Measurements from ENCODE around the gene SSC4D.
A peak's percentile ranks its signal among the peaks of the same experiment; 100 is the strongest.

Gene SSC4D

GRCh38 chr7:76352193-76352592 is 57.3 kb downstream of the SSC4D start:
- Histone ChIP-seq H3K27ac (no peak overlapping the region), H3K9me3 (replicated peaks in 1 of 11) (peaks cover 0 to 12% (median 4%) of the 10 kb centered on the region in 11 experiments; a peak in 5 of 22 replicates), H3K9ac (peak overlapping the region in 1 of 11 experiments; percentile 44; a peak in 1 of 22 replicates), H3K4me1 (peaks cover 25 to 95% (median 51%) of the 10 kb centered on the region in 10 experiments), H3K4me2 (peak overlapping the region in 4 of 11 experiments; percentile 23 to 96 (median 72); a peak in 6 of 22 replicates), H3K4me3 (no peak overlapping the region), H4K20me1 (peaks cover 100% of the 10 kb centered on the region in 11 experiments), H3K27me3 (no peaks in the 10 kb centered on the region), H3K36me3 (peaks cover 85 to 100% (median 100%) of the 10 kb centered on the region in 11 experiments)
- no peak for TF ChIP-seq Cebpa-rat (IDR thresholded peaks at IDR 0.05)

- H3K9me3 ChIP-seq (replicated peaks in 1 of 11) = peaks cover 0 to 12% (median 4%) of the 10 kb centered on the region in 11 experiments; a peak in 5 of 22 replicates
- no peak overlapping the region for H3K9ac ChIP-seq
- peaks cover 100% of the 10 kb centered on the region in 11 experiments for H4K20me1 ChIP-seq
- no peak for TF ChIP-seq Cebpa-rat (IDR thresholded peaks at IDR 0.05)
- H3K4me1 ChIP-seq = peaks cover 18 to 97% (median 49%) of the 10 kb centered on the region in 10 experiments; a peak in 19 of 20 replicates
- peaks cover 87 to 100% (median 100%) of the 10 kb centered on the region in 11 experiments for H3K36me3 ChIP-seq
- no peaks in the 10 kb centered on the region for H3K27me3 ChIP-seq
- no peak overlapping the region for H3K27ac ChIP-seq
- no peak overlapping the region for H3K4me3 ChIP-seq
- H3K4me2 ChIP-seq = 0 out of 22 replicates have a peak overlapping the region, but pooled peaks of 1 of the 11 experiments have one; percentile 96
Observed at GRCh38 chr7:76351372-76351771, 58.1 kb downstream of the SSC4D start.

- Histone ChIP-seq H4K20me1 (peaks cover 100% of the 10 kb centered on the region in 11 experiments), H3K27me3 (no peaks in the 10 kb centered on the region), H3K9ac (0 out of 22 replicates have a peak overlapping the region, but pooled peaks of 1 of the 11 experiments have one; percentile 3), H3K4me3 (no peak overlapping the region), H3K4me1 (peaks cover 0 to 82% (median 29%) of the 10 kb centered on the region in 10 experiments; a peak in 14 of 20 replicates), H3K36me3 (peaks cover 87 to 100% (median 100%) of the 10 kb centered on the region in 11 experiments), H3K27ac (no peak overlapping the region), H3K9me3 (replicated peaks in 1 of 11) (peaks cover 0 to 4% (median 0%) of the 10 kb centered on the region in 11 experiments; a peak in 2 of 22 replicates), H3K4me2 (no peak overlapping the region)
- TF ChIP-seq Cebpa-rat (IDR thresholded peaks at IDR 0.05) = no peak
Observed at GRCh38 chr7:76349313-76349885, 60.1 kb downstream of the SSC4D start.

- Histone ChIP-seq H3K27ac (no peak overlapping the region), H3K4me3 (no peak overlapping the region), H4K20me1 (peaks cover 100% of the 10 kb centered on the region in 11 experiments), H3K9me3 (replicated peaks in 1 of 11) (no peaks in the 10 kb centered on the region; a peak in 1 of 22 replicates), H3K4me1 (peaks cover 0 to 82% (median 22%) of the 10 kb centered on the region in 10 experiments; a peak in 13 of 20 replicates), H3K9ac (no peak overlapping the region), H3K36me3 (peaks cover 94 to 100% (median 100%) of the 10 kb centered on the region in 11 experiments), H3K27me3 (no peaks in the 10 kb centered on the region), H3K4me2 (peak overlapping the region in 2 of 11 experiments; percentile 16 to 30; a peak in 2 of 22 replicates)
- TF ChIP-seq Cebpa-rat (IDR thresholded peaks at IDR 0.05) = no peak
Observed at GRCh38 chr7:76347710-76348109, 61.8 kb downstream of the SSC4D start.

GRCh38 chr7:76346778-76347177 is 62.7 kb downstream of the SSC4D start:
- Histone ChIP-seq H3K4me3 (no peak overlapping the region), H4K20me1 (peaks cover 100% of the 10 kb centered on the region in 11 experiments), H3K9me3 (replicated peaks in 1 of 11) (no peaks in the 10 kb centered on the region; a peak in 1 of 22 replicates), H3K9ac (peak overlapping the region in 2 of 11 experiments; percentile 4 to 28; a peak in 2 of 22 replicates), H3K4me2 (peak overlapping the region in 4 of 11 experiments; percentile 6 to 59 (median 20); a peak in 6 of 22 replicates), H3K36me3 (peaks cover 98 to 100% (median 100%) of the 10 kb centered on the region in 11 experiments), H3K27me3 (no peaks in the 10 kb centered on the region), H3K27ac (peak overlapping the region in 5 of 11 experiments; percentile 8 to 26 (median 10); a peak in 3 of 22 replicates), H3K4me1 (peaks cover 0 to 78% (median 18%) of the 10 kb centered on the region in 10 experiments; a peak in 13 of 20 replicates)
- no peak for TF ChIP-seq Cebpa-rat (IDR thresholded peaks at IDR 0.05)

GRCh38 chr7:76346097-76346496 is 63.4 kb downstream of the SSC4D start:
- Histone ChIP-seq H3K27me3 (no peaks in the 10 kb centered on the region), H3K27ac (0 out of 22 replicates have a peak overlapping the region, but pooled peaks of 1 of the 11 experiments have one; percentile 8), H3K4me2 (peak overlapping the region in 2 of 11 experiments; percentile 30 to 59; a peak in 3 of 22 replicates), H3K4me1 (peaks cover 0 to 77% (median 19%) of the 10 kb centered on the region in 10 experiments; a peak in 14 of 20 replicates), H3K4me3 (no peak overlapping the region), H4K20me1 (peaks cover 100% of the 10 kb centered on the region in 11 experiments), H3K9me3 (replicated peaks in 1 of 11) (no peaks in the 10 kb centered on the region), H3K9ac (peak overlapping the region in 1 of 11 experiments; percentile 4; a peak in 2 of 22 replicates), H3K36me3 (peaks cover 100% of the 10 kb centered on the region in 11 experiments)
- no peak for TF ChIP-seq Cebpa-rat (IDR thresholded peaks at IDR 0.05)

- no peak overlapping the region for H3K4me3 ChIP-seq
- H3K9me3 ChIP-seq (replicated peaks in 1 of 11) = no peaks in the 10 kb centered on the region
- H3K9ac ChIP-seq = no peak overlapping the region
- peaks cover 0 to 88% (median 17%) of the 10 kb centered on the region in 10 experiments; a peak in 15 of 20 replicates for H3K4me1 ChIP-seq
- H3K27me3 ChIP-seq = no peaks in the 10 kb centered on the region
- H4K20me1 ChIP-seq = peaks cover 100% of the 10 kb centered on the region in 11 experiments
- peaks cover 98 to 100% (median 100%) of the 10 kb centered on the region in 11 experiments for H3K36me3 ChIP-seq
- no peak for TF ChIP-seq Cebpa-rat (IDR thresholded peaks at IDR 0.05)
- H3K4me2 ChIP-seq = no peak overlapping the region
- H3K27ac ChIP-seq = no peak overlapping the region
Observed at GRCh38 chr7:76343931-76344321, 65.6 kb downstream of the SSC4D start.

- Histone ChIP-seq H3K27me3 (no peaks in the 10 kb centered on the region), H3K9ac (no peak overlapping the region), H3K4me3 (no peak overlapping the region), H3K36me3 (peaks cover 97 to 100% (median 100%) of the 10 kb centered on the region in 11 experiments), H3K9me3 (replicated peaks in 1 of 11) (no peaks in the 10 kb centered on the region), H3K4me2 (no peak overlapping the region; a peak in 1 of 22 replicates), H3K4me1 (peaks cover 0 to 88% (median 15%) of the 10 kb centered on the region in 10 experiments; a peak in 15 of 20 replicates), H4K20me1 (peaks cover 100% of the 10 kb centered on the region in 11 experiments), H3K27ac (no peak overlapping the region)
- no peak for TF ChIP-seq Cebpa-rat (IDR thresholded peaks at IDR 0.05)
Observed at GRCh38 chr7:76343294-76343930, 66.1 kb downstream of the SSC4D start.
